HepG2 (cell line): ENCODE data around the gene KCTD8. TPM values are rescaled to one million over a fixed set of nuclear protein-coding genes. Genes with fewer than 3 reads are reported as not detected.

Experiments used
- ATAC-seq: fragments of 200-7000 bp; cut with Tn5 transposase; 3 replicates; pipeline ENCODE4 v1.9.1; 2020; ENCODE audit warnings: mild to moderate bottlenecking, moderate library complexity
- BruUV-seq: library from RNA; stranded (reverse); fragments of 400-500 nt; replicated peaks from 2 replicates; lab custom pipeline; 2021; lab: Mats Ljungman, UMichigan
- CTCF ChIA-PET: fragments of 300-600 bp; formaldehyde crosslinking; extraction: SDS; loops from one replicate; lab custom pipeline; 2021; ENCODE audit warnings: low total read pairs, inconsistent platforms, low intra/inter-chr PET ratio; lab: Yijun Ruan, JAX
- POLR2A ChIA-PET: fragments of 350-600 bp; sonication (Branson Sonifier 250); formaldehyde crosslinking; loops from one replicate; lab custom pipeline; 2020; ENCODE audit warnings: antibody characterized with exemption, inconsistent platforms; lab: Yijun Ruan, JAX
- DNase-seq: peaks from one replicate; pipeline ENCODE4 v3.0.0-alpha.2; 2015; ENCODE audit warnings: low spot score
- FAIRE-seq: peaks from 3 replicates; lab custom pipeline; 2011; peaks lifted over from hg19 to GRCh38; lab: Jason Lieb, UNC
- H2AFZ ChIP-seq: one replicate; pipeline ENCODE4 v1.6.1; 2011; ENCODE audit warnings: low read length, inconsistent platforms
- H3K27ac ChIP-seq: fragments of 300-600 bp; 3 replicates; pipeline ENCODE4 v1.8.0; 2011; ENCODE audit warnings: mixed run types, mild to moderate bottlenecking, mixed read lengths, low read length, inconsistent platforms; ENCODE audit not compliant: insufficient read depth; ENCODE audit errors: extremely low read length
- H3K27me3 ChIP-seq, 2 experiments: fragments of 200-600 bp in 1 of 2; 2 replicates in 1 of 2; 3 replicates in 1 of 2; pipeline versions ENCODE4 v1.6.0 to v1.8.0; 2011; ENCODE audit warnings: low read length in 2 of 2, mild to moderate bottlenecking in 2 of 2, moderate library complexity in 2 of 2, inconsistent platforms in 1 of 2; ENCODE audit not compliant: insufficient read depth in 2 of 2, control insufficient read depth in 1 of 2
- H3K36me3 ChIP-seq, 2 experiments: fragments of 200-600 bp in 1 of 2; replicated peaks in 1 of 2; 2 replicates in 1 of 2; 3 replicates in 1 of 2; pipeline versions ENCODE4 v1.5.1 to v1.8.0; 2011; ENCODE audit warnings: low read length in 2 of 2, inconsistent platforms in 1 of 2; ENCODE audit not compliant: insufficient read depth in 2 of 2, control insufficient read depth in 1 of 2
- H3K4me1 ChIP-seq: 2 replicates; pipeline ENCODE4 v1.5.1; 2012; ENCODE audit warnings: low read length, inconsistent platforms; ENCODE audit not compliant: insufficient read depth
- H3K4me2 ChIP-seq: 2 replicates; pipeline ENCODE4 v1.6.0; 2011; ENCODE audit warnings: low read depth, low read length, inconsistent platforms
- H3K4me3 ChIP-seq, 3 experiments: fragments of 200-600 bp in 1 of 3; sonication (generic), shearing (Covaris generic) in 1 of 3; replicated peaks in 1 of 3; 2 replicates each; pipeline ENCODE4 v1.5.1; 2011 to 2016; ENCODE audit warnings: low read length in 3 of 3, inconsistent platforms in 2 of 3, low read depth in 2 of 3, mild to moderate bottlenecking in 2 of 3, control low read depth in 1 of 3, mixed read lengths in 1 of 3; ENCODE audit not compliant: insufficient read depth in 1 of 3
- H3K79me2 ChIP-seq: one replicate; pipeline ENCODE4 v1.6.1; 2011; ENCODE audit warnings: low read length, inconsistent platforms; ENCODE audit not compliant: insufficient read depth
- H3K9ac ChIP-seq: 2 replicates; pipeline ENCODE4 v1.6.0; 2011; ENCODE audit warnings: mild to moderate bottlenecking, low read depth, low read length, inconsistent platforms; ENCODE audit not compliant: insufficient read depth
- H3K9me3 ChIP-seq: 2 replicates; pipeline ENCODE4 v1.5.1; 2012; ENCODE audit warnings: mild to moderate bottlenecking, low read length
- H4K20me1 ChIP-seq: 2 replicates; pipeline ENCODE4 v1.6.0; 2011; ENCODE audit warnings: inconsistent platforms, mild to moderate bottlenecking, low read length, moderate library complexity; ENCODE audit not compliant: insufficient read depth
- EHMT2 ChIP-seq: fragments of 200-600 bp; sonication (generic); IDR thresholded peaks from 2 replicates; pipeline ENCODE4 v1.7.0; 2017; ENCODE audit warnings: antibody characterized with exemption, low read depth, low read length, borderline replicate concordance
- HOXA7 ChIP-seq: sonication (generic); formaldehyde crosslinking; IDR thresholded peaks from 2 replicates; pipeline ENCODE4 v1.8.1; 2022; ENCODE audit warnings: mild to moderate bottlenecking, missing genetic modification reagents, moderate library complexity
- MAFF ChIP-seq: IDR thresholded peaks from 2 replicates; pipeline ENCODE4 v1.6.1; 2011; ENCODE audit warnings: low read depth, low read length, improper control_type of control experiment
- MIXL1 ChIP-seq: IDR thresholded peaks from 2 replicates; pipeline ENCODE4 v1.6.1; 2016
- MYNN ChIP-seq: sonication (generic); formaldehyde crosslinking; IDR thresholded peaks from 2 replicates; pipeline ENCODE4 v1.4.0; 2020; ENCODE audit warnings: mild to moderate bottlenecking, low read depth, missing genetic modification reagents
- NFIC ChIP-seq: IDR thresholded peaks from 2 replicates; pipeline ENCODE4 v1.6.1; 2012; ENCODE audit warnings: mild to moderate bottlenecking, low read length, inconsistent platforms
- PHB2 ChIP-seq: fragments of 450-650 bp; IDR thresholded peaks from 2 replicates; pipeline ENCODE4 v1.6.1; 2018; ENCODE audit not compliant: partially characterized antibody
- ZNF343 ChIP-seq: sonication (generic); formaldehyde crosslinking; IDR thresholded peaks from 2 replicates; pipeline ENCODE4 v1.4.0; 2020; ENCODE audit warnings: mild to moderate bottlenecking, missing genetic modification reagents
- ZNF775 ChIP-seq: sonication (generic); formaldehyde crosslinking; IDR thresholded peaks from 2 replicates; pipeline ENCODE4 v1.4.0; 2020; ENCODE audit warnings: missing genetic modification reagents, mild to moderate bottlenecking, moderate library complexity, borderline replicate concordance
- ZNF879 ChIP-seq: sonication (generic); formaldehyde crosslinking; IDR thresholded peaks from 2 replicates; pipeline ENCODE4 v1.8.1; 2023; ENCODE audit warnings: missing genetic modification reagents
- WGBS: methylation state at CpG from one replicate; pipeline ENCODE4 v1.1.6; 2017; ENCODE audit warnings: low lambda C conversion rate; 5-methylcytosine and 5-hydroxymethylcytosine counted together
- in situ Hi-C: cut with HindIII; loops from 2 replicates; pipeline ENCODE4 v1.10.0; 2017; ENCODE audit warnings: low pct_unique_long_range_greater_than_20kb; ENCODE audit not compliant: extremely low pct_ligation_motif_present
- intact Hi-C: fragments of 100-400 bp; cut with micrococcal nuclease; formaldehyde crosslinking; loops from one replicate; pipeline ENCODE4 v1.10.0; 2022; ENCODE audit not compliant: unreplicated experiment
- polyA plus RNA-seq, 8 experiments: library from polyadenylated mRNA; depleted of rRNA in 3 of 8; stranded (reverse) in 7 of 8; unstranded in 1 of 8; fragments of >200 nt; fragmentation: Illumina TruSeq in 4 of 8; extraction: Trizol in 4 of 8; gene quantifications; 2 replicates each; pipeline versions ENCODE4 v1.2.1 to v1.2.3, GENCODE V29; 2011 to 2016; ENCODE audit warnings: low read depth in 4 of 8, missing spikeins in 1 of 8, mixed read lengths in 1 of 8; ENCODE audit not compliant: insufficient read depth in 1 of 8
- total RNA-seq, 5 experiments: library from RNA; depleted of rRNA; stranded (reverse); fragments of >200 nt; fragmentation: Illumina TruSeq; extraction: Trizol; gene quantifications; 2 replicates each; pipeline ENCODE4 v1.2.3, GENCODE V29; 2016; ENCODE audit warnings: low read depth in 1 of 5
- TF ChIP-seq, protein P1 (sequence below): sonication (generic); formaldehyde crosslinking; IDR thresholded peaks from 2 replicates; pipeline ENCODE4 v1.8.1; 2023; ENCODE audit warnings: mild to moderate bottlenecking, missing genetic modification reagents
- TF ChIP-seq, protein P2 (sequence below): sonication (generic); formaldehyde crosslinking; IDR thresholded peaks from 2 replicates; pipeline ENCODE4 v1.4.0; 2020; ENCODE audit warnings: missing genetic modification reagents, borderline replicate concordance
- TF ChIP-seq, protein P3 (sequence below): sonication (generic); formaldehyde crosslinking; IDR thresholded peaks from 2 replicates; pipeline ENCODE4 v1.8.0; 2022; ENCODE audit warnings: low read depth, missing genetic modification reagents
- TF ChIP-seq, protein P4 (sequence below): sonication (generic); formaldehyde crosslinking; IDR thresholded peaks from 2 replicates; pipeline ENCODE4 v1.8.1; 2023; ENCODE audit warnings: mild to moderate bottlenecking, inconsistent platforms, moderate library complexity, missing genetic modification reagents, borderline replicate concordance
- TF ChIP-seq, protein P5 (sequence below): IDR thresholded peaks from 2 replicates; pipeline ENCODE4 v1.6.1; 2018; ENCODE audit warnings: missing genetic modification reagents, mild to moderate bottlenecking, missing compliant biosample characterization

Gene KCTD8
- total and polyA plus RNA-seq, 2 of the 13 experiments (the other 11 are each of a cell fraction or from before 2014, with no cell fraction given) = not detected

DNA sequence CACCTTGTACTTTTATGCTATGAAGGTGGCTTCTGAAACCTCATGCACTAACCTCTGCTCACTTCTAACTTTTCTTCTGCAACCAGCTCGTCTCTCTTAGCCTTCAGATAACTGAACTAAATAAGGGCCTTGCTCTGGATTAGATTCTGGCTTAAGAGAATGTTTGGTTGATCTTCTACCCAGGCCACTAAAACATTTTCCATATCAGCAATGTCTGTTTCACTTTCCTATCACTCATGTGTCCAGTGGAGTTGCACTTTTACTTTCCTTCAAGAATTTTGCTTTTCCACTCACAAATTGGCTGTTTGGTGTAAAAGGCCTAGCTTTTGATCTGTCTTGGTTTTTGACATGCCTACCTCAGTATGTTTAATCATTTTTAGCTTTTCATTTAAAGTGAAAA, 105.8 kb downstream of the KCTD8 start:
- no TSS peak for BruUV-seq
- Histone ChIP-seq H3K4me3 (no peak overlapping the region), H2AFZ (no peak overlapping the region), H3K36me3 (no peaks in the 10 kb centered on the region), H3K9me3 (no peaks in the 10 kb centered on the region), H3K4me2 (no peak overlapping the region), H3K4me1 (no peaks in the 10 kb centered on the region), H3K27me3 (no peaks in the 10 kb centered on the region), H3K79me2 (no peaks in the 10 kb centered on the region), H3K27ac (no peak overlapping the region), H4K20me1 (no peaks in the 10 kb centered on the region), H3K9ac (no peak overlapping the region)
- intact Hi-C loops (no loop called here), in situ Hi-C loops (no loop called here)
- POLR2A ChIA-PET = no interaction called here
- CTCF ChIA-PET = no interaction called here
- ATAC-seq (no peak), FAIRE-seq (no peak), DNase-seq (no peak)
- 0% methylated on average over 1 of the region's 1 CpG for WGBS
- TF ChIP-seq NFIC (no peak), MYNN (no peak), ZNF343 (CRISPR knock-in tag) (no peak), HOXA7 (no peak), MIXL1 (CRISPR knock-in tag) (no peak), PHB2 (no peak), EHMT2 (no peak), ZNF775 (CRISPR knock-in tag) (no peak), ZNF879 (CRISPR knock-in tag) (no peak), MAFF (no peak)
- TF ChIP-seq, protein P1, sequence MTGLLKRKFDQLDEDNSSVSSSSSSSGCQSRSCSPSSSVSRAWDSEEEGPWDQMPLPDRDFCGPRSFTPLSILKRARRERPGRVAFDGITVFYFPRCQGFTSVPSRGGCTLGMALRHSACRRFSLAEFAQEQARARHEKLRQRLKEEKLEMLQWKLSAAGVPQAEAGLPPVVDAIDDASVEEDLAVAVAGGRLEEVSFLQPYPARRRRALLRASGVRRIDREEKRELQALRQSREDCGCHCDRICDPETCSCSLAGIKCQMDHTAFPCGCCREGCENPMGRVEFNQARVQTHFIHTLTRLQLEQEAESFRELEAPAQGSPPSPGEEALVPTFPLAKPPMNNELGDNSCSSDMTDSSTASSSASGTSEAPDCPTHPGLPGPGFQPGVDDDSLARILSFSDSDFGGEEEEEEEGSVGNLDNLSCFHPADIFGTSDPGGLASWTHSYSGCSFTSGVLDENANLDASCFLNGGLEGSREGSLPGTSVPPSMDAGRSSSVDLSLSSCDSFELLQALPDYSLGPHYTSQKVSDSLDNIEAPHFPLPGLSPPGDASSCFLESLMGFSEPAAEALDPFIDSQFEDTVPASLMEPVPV (CRISPR knock-in tag) = no peak
- TF ChIP-seq, protein P2, sequence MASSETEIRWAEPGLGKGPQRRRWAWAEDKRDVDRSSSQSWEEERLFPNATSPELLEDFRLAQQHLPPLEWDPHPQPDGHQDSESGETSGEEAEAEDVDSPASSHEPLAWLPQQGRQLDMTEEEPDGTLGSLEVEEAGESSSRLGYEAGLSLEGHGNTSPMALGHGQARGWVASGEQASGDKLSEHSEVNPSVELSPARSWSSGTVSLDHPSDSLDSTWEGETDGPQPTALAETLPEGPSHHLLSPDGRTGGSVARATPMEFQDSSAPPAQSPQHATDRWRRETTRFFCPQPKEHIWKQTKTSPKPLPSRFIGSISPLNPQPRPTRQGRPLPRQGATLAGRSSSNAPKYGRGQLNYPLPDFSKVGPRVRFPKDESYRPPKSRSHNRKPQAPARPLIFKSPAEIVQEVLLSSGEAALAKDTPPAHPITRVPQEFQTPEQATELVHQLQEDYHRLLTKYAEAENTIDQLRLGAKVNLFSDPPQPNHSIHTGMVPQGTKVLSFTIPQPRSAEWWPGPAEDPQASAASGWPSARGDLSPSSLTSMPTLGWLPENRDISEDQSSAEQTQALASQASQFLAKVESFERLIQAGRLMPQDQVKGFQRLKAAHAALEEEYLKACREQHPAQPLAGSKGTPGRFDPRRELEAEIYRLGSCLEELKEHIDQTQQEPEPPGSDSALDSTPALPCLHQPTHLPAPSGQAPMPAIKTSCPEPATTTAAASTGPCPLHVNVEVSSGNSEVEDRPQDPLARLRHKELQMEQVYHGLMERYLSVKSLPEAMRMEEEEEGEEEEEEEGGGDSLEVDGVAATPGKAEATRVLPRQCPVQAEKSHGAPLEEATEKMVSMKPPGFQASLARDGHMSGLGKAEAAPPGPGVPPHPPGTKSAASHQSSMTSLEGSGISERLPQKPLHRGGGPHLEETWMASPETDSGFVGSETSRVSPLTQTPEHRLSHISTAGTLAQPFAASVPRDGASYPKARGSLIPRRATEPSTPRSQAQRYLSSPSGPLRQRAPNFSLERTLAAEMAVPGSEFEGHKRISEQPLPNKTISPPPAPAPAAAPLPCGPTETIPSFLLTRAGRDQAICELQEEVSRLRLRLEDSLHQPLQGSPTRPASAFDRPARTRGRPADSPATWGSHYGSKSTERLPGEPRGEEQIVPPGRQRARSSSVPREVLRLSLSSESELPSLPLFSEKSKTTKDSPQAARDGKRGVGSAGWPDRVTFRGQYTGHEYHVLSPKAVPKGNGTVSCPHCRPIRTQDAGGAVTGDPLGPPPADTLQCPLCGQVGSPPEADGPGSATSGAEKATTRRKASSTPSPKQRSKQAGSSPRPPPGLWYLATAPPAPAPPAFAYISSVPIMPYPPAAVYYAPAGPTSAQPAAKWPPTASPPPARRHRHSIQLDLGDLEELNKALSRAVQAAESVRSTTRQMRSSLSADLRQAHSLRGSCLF (CRISPR knock-in tag) = no peak
- TF ChIP-seq, protein P3, sequence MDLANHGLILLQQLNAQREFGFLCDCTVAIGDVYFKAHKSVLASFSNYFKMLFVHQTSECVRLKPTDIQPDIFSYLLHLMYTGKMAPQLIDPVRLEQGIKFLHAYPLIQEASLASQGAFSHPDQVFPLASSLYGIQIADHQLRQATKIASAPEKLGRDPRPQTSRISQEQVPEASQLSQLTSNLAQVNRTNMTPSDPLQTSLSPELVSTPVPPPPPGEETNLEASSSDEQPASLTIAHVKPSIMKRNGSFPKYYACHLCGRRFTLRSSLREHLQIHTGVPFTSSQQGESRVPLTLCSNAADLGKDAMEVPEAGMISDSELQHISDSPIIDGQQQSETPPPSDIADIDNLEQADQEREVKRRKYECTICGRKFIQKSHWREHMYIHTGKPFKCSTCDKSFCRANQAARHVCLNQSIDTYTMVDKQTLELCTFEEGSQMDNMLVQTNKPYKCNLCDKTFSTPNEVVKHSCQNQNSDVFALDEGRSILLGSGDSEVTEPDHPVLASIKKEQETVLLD (CRISPR knock-in tag) = no peak
- TF ChIP-seq, protein P4, sequence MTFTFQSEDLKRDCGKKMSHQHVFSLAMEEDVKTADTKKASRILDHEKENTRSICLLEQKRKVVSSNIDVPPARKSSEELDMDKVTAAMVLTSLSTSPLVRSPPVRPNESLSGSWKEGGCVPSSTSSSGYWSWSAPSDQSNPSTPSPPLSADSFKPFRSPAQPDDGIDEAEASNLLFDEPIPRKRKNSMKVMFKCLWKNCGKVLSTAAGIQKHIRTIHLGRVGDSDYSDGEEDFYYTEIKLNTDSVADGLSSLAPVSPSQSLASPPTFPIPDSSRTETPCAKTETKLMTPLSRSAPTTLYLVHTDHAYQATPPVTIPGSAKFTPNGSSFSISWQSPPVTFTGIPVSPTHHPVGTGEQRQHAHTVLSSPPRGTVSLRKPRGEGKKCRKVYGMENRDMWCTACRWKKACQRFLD (CRISPR knock-in tag) = no peak
- TF ChIP-seq, protein P5, sequence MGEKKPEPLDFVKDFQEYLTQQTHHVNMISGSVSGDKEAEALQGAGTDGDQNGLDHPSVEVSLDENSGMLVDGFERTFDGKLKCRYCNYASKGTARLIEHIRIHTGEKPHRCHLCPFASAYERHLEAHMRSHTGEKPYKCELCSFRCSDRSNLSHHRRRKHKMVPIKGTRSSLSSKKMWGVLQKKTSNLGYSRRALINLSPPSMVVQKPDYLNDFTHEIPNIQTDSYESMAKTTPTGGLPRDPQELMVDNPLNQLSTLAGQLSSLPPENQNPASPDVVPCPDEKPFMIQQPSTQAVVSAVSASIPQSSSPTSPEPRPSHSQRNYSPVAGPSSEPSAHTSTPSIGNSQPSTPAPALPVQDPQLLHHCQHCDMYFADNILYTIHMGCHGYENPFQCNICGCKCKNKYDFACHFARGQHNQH (CRISPR knock-in tag) = no peak
